Activated CD4-positive, alpha-beta memory T cell treated with anti-CD3 and anti-CD28 coated beads, Interleukin-2, amount 10 ng/mL, durations not matched to agents 7 days and 5 days (primary cell): ENCODE measurements around the gene BACE1. TPM values are rescaled to one million over a fixed set of nuclear protein-coding genes. Genes with fewer than 3 reads are reported as not detected.
A peak's percentile ranks its signal among the peaks of the same experiment; 100 is the strongest.

Experiments
- CTCF ChIA-PET: fragments of 350-600 bp; sonication (Branson Sonifier 250); formaldehyde crosslinking; loops from one replicate; lab custom pipeline; 2021; ENCODE audit warnings: antibody characterized with exemption, inconsistent platforms; lab: Charles Lee
- POLR2A ChIA-PET: fragments of 350-600 bp; sonication (Branson Sonifier 250); formaldehyde crosslinking; loops from one replicate; lab custom pipeline; 2021; ENCODE audit warnings: antibody characterized with exemption; lab: Charles Lee
- DNase-seq: peaks from one replicate; pipeline ENCODE4 v3.0.0-alpha.2; 2020
- H3K27ac Mint-ChIP-seq: one replicate; pipeline ENCODE4 v1.8.0; 2021; ENCODE audit warnings: mild to moderate bottlenecking, mixed read lengths
- H3K27me3 Mint-ChIP-seq: one replicate; pipeline ENCODE4 v1.8.0; 2021; ENCODE audit warnings: mixed read lengths
- H3K36me3 Mint-ChIP-seq: one replicate; pipeline ENCODE4 v1.8.0; 2021; ENCODE audit warnings: low read depth, mixed read lengths
- H3K4me1 Mint-ChIP-seq: one replicate; pipeline ENCODE4 v1.8.0; 2021; ENCODE audit warnings: mixed read lengths
- H3K4me3 Mint-ChIP-seq: one replicate; pipeline ENCODE4 v1.8.0; 2021; ENCODE audit warnings: mild to moderate bottlenecking, mixed read lengths
- H3K9me3 Mint-ChIP-seq: one replicate; pipeline ENCODE4 v1.8.0; 2021; ENCODE audit warnings: mixed read lengths
- total RNA-seq, 2 experiments: library from RNA; stranded (reverse); gene quantifications; one replicate each; pipeline ENCODE4 v1.2.3, GENCODE V29; 2021

BACE1 gene
- under 1 TPM; 0.75 to 0.96 TPM for total RNA-seq

GRCh38 chr11:117316197-117316961, at the start of gene BACE1:
Gene BACE1 (minus strand): TSS chr11:117316256. CDS start chr11:117315795, 461 bp downstream.
- POLR2A ChIA-PET: interaction anchor here (1.7 kb wide), 1 partner anchor 12 kb away, joined by 7 read pairs; the partner anchor contains the start of gene CEP164
- peaks cover 46% of the 10 kb centered on the region for H3K27me3 Mint-ChIP-seq
- CTCF ChIA-PET: interaction anchor here (0.9 to 1.0 kb wide), 2 partner anchors 12 to 15 kb away, joined by 3 read pairs; no protein-coding TSS in a partner anchor
- H3K4me1 Mint-ChIP-seq: peaks cover 9% of the 10 kb centered on the region
- no peaks in the 10 kb centered on the region for H3K36me3 Mint-ChIP-seq
- no peak within 1 kb of the TSS for H3K27ac Mint-ChIP-seq
- H3K9me3 Mint-ChIP-seq: no peaks in the 10 kb centered on the region
- peak within 1 kb of the TSS; percentile 67 for H3K4me3 Mint-ChIP-seq
- DNase-seq: peak; percentile 27

- POLR2A ChIA-PET: no interaction called here
- no peaks in the 10 kb centered on the region for H3K27me3 Mint-ChIP-seq
- H3K27ac Mint-ChIP-seq: no peak overlapping the region
- no peaks in the 10 kb centered on the region for H3K9me3 Mint-ChIP-seq
- CTCF ChIA-PET: interaction anchor here (0.6 kb wide), 1 partner anchor 54 kb away, joined by 3 read pairs; no protein-coding TSS in a partner anchor
- H3K36me3 Mint-ChIP-seq: peaks cover 41% of the 10 kb centered on the region
- DNase-seq: no peak
- no peaks in the 10 kb centered on the region for H3K4me1 Mint-ChIP-seq
- no peak overlapping the region for H3K4me3 Mint-ChIP-seq
These were observed 45.4 kb upstream of the BACE1 start for GRCh38 chr11:117361432-117361831.

GRCh38 chr11:117356126-117356890, 40.3 kb upstream of the BACE1 start:
- CTCF ChIA-PET: no interaction called here
- POLR2A ChIA-PET: interaction anchor here (1.5 kb wide), 1 partner anchor 28 kb away, joined by 4 read pairs; the partner anchor contains the start of gene CEP164
- no peaks in the 10 kb centered on the region for H3K4me1 Mint-ChIP-seq
- peaks cover 32% of the 10 kb centered on the region for H3K36me3 Mint-ChIP-seq
- DNase-seq: no peak
- no peaks in the 10 kb centered on the region for H3K27me3 Mint-ChIP-seq
- no peaks in the 10 kb centered on the region for H3K9me3 Mint-ChIP-seq
- H3K4me3 Mint-ChIP-seq: no peak overlapping the region
- no peak overlapping the region for H3K27ac Mint-ChIP-seq

- Mint-ChIP-seq H3K4me3 (no peak overlapping the region), H3K27me3 (no peaks in the 10 kb centered on the region), H3K4me1 (no peaks in the 10 kb centered on the region), H3K36me3 (peaks cover 28% of the 10 kb centered on the region), H3K9me3 (no peaks in the 10 kb centered on the region), H3K27ac (no peak overlapping the region)
- no peak for DNase-seq
- CTCF ChIA-PET: no interaction called here
- POLR2A ChIA-PET: no interaction called here
These were observed 38.5 kb upstream of the BACE1 start for GRCh38 chr11:117354550-117354949.

- no peak overlapping the region for H3K4me3 Mint-ChIP-seq
- CTCF ChIA-PET: no interaction called here
- H3K27me3 Mint-ChIP-seq: no peaks in the 10 kb centered on the region
- H3K27ac Mint-ChIP-seq: no peak overlapping the region
- H3K9me3 Mint-ChIP-seq: no peaks in the 10 kb centered on the region
- DNase-seq: no peak
- H3K36me3 Mint-ChIP-seq: peaks cover 31% of the 10 kb centered on the region
- POLR2A ChIA-PET: interaction anchor here (0.9 to 1.0 kb wide), 2 partner anchors 14 to 114 kb away, joined by 3 to 5 read pairs; partner anchors contain the start of gene PCSK7
- H3K4me1 Mint-ChIP-seq: no peaks in the 10 kb centered on the region
These were observed 29.0 kb upstream of the BACE1 start for GRCh38 chr11:117345039-117345438.

- Mint-ChIP-seq H3K9me3 (no peaks in the 10 kb centered on the region), H3K27ac (no peak overlapping the region), H3K4me1 (no peaks in the 10 kb centered on the region), H3K27me3 (no peaks in the 10 kb centered on the region), H3K4me3 (no peak overlapping the region), H3K36me3 (peaks cover 43% of the 10 kb centered on the region)
- ChIA-PET CTCF (no interaction called here), POLR2A (no interaction called here)
- DNase-seq: no peak
These were observed 21.0 kb upstream of the BACE1 start for GRCh38 chr11:117337076-117337475.

- ChIA-PET CTCF (no interaction called here), POLR2A (no interaction called here)
- no peak overlapping the region for H3K27ac Mint-ChIP-seq
- DNase-seq: no peak
- H3K36me3 Mint-ChIP-seq: peaks cover 38% of the 10 kb centered on the region
- no peak overlapping the region for H3K4me3 Mint-ChIP-seq
- peaks cover 4% of the 10 kb centered on the region for H3K4me1 Mint-ChIP-seq
- H3K9me3 Mint-ChIP-seq: no peaks in the 10 kb centered on the region
- H3K27me3 Mint-ChIP-seq: no peaks in the 10 kb centered on the region
These were observed 19.3 kb upstream of the BACE1 start for GRCh38 chr11:117335399-117335798.

- Mint-ChIP-seq H3K4me1 (peaks cover 9% of the 10 kb centered on the region), H3K9me3 (no peaks in the 10 kb centered on the region), H3K4me3 (no peak overlapping the region), H3K27me3 (no peaks in the 10 kb centered on the region), H3K27ac (no peak overlapping the region), H3K36me3 (peaks cover 35% of the 10 kb centered on the region)
- DNase-seq: no peak
- ChIA-PET POLR2A (no interaction called here), CTCF (no interaction called here)
These were observed 18.8 kb upstream of the BACE1 start for GRCh38 chr11:117334896-117335295.

- Mint-ChIP-seq H3K27me3 (no peaks in the 10 kb centered on the region), H3K4me1 (peaks cover 11% of the 10 kb centered on the region), H3K9me3 (no peaks in the 10 kb centered on the region), H3K4me3 (no peak overlapping the region), H3K36me3 (peaks cover 32% of the 10 kb centered on the region), H3K27ac (no peak overlapping the region)
- ChIA-PET CTCF (no interaction called here), POLR2A (no interaction called here)
- no peak for DNase-seq
These were observed 17.9 kb upstream of the BACE1 start for GRCh38 chr11:117333917-117334316.

GRCh38 chr11:117332843-117333242, 16.8 kb upstream of the BACE1 start:
- Mint-ChIP-seq H3K27me3 (no peaks in the 10 kb centered on the region), H3K36me3 (peaks cover 23% of the 10 kb centered on the region), H3K27ac (no peak overlapping the region), H3K4me3 (no peak overlapping the region), H3K9me3 (no peaks in the 10 kb centered on the region), H3K4me1 (peaks cover 11% of the 10 kb centered on the region)
- POLR2A ChIA-PET: no interaction called here
- DNase-seq: no peak
- CTCF ChIA-PET: no interaction called here

GRCh38 chr11:117328375-117329010, 12.4 kb upstream of the BACE1 start:
- Mint-ChIP-seq H3K4me1 (peaks cover 13% of the 10 kb centered on the region), H3K4me3 (no peak overlapping the region), H3K27me3 (peaks cover 4% of the 10 kb centered on the region), H3K27ac (no peak overlapping the region), H3K9me3 (no peaks in the 10 kb centered on the region), H3K36me3 (peaks cover 3% of the 10 kb centered on the region)
- ChIA-PET POLR2A (interaction anchor here (0.7 to 5.0 kb wide), 23 partner anchors 9 to 659 kb away, joined by 3 to 55 read pairs (median 4); partner anchors contain the start of genes BACE1, PAFAH1B2, PCSK7 and RNF214), CTCF (interaction anchor here (1.0 to 3.6 kb wide), 4 partner anchors 12 to 537 kb away, joined by 3 to 22 read pairs (median 4); partner anchors contain the start of genes APOA5 and PCSK7)
- no peak for DNase-seq

GRCh38 chr11:117327567-117328374, 11.7 kb upstream of the BACE1 start, which contains the start of gene CEP164:
Gene CEP164 (plus strand): TSS chr11:117327854. CDS start chr11:117338587, 10,733 bp downstream.
- Mint-ChIP-seq H3K9me3 (no peaks in the 10 kb centered on the region), H3K4me3 (peak within 1 kb of the TSS; percentile 58), H3K27me3 (peaks cover 4% of the 10 kb centered on the region), H3K27ac (no peak within 1 kb of the TSS), H3K36me3 (peaks cover 3% of the 10 kb centered on the region), H3K4me1 (peaks cover 13% of the 10 kb centered on the region)
- POLR2A ChIA-PET: interaction anchor here (0.7 to 5.0 kb wide), 24 partner anchors 8 to 660 kb away, joined by 3 to 55 read pairs (median 4); partner anchors contain the start of genes BACE1, PAFAH1B2, PCSK7 and RNF214
- CTCF ChIA-PET: interaction anchor here (0.5 to 3.6 kb wide), 7 partner anchors 11 to 887 kb away, joined by 3 to 22 read pairs (median 3); partner anchors contain the start of genes APOA5 and PCSK7
- DNase-seq: peak; percentile 96
